HepG2 (cell line): ENCODE results near the gene CNN3.

Experiments
- ESRRA ChIP-seq: sonication (generic); formaldehyde crosslinking; IDR thresholded peaks from 2 replicates; pipeline ENCODE4 v1.5.1; 2020; ENCODE audit warnings: mild to moderate bottlenecking, low read depth, missing genetic modification reagents
- FOSL1 ChIP-seq: sonication (generic); formaldehyde crosslinking; IDR thresholded peaks from 2 replicates; pipeline ENCODE4 v1.9.0; 2021; ENCODE audit warnings: missing genetic modification reagents, borderline replicate concordance
- FOXM1 ChIP-seq: sonication (generic); formaldehyde crosslinking; IDR thresholded peaks from 2 replicates; pipeline ENCODE4 v1.5.0; 2020; ENCODE audit warnings: missing genetic modification reagents
- MAFK ChIP-seq, 2 experiments: IDR thresholded peaks in 1 of 2; conservative IDR thresholded peaks in 1 of 2; 2 replicates each; pipeline ENCODE4 v1.6.1; 2011; ENCODE audit warnings: improper control_type of control experiment in 2 of 2, low read length in 2 of 2
- POLR2AphosphoS5 ChIP-seq: IDR thresholded peaks from 2 replicates; pipeline ENCODE4 v1.6.1; 2012; ENCODE audit warnings: low read depth, low read length
- RAD21 ChIP-seq: fragments of 450-650 bp; formaldehyde crosslinking; IDR thresholded peaks from 2 replicates; pipeline ENCODE4 v1.5.0; 2020; ENCODE audit warnings: mild to moderate bottlenecking
- SIN3A ChIP-seq: IDR thresholded peaks from 2 replicates; pipeline ENCODE4 v1.6.1; 2011; ENCODE audit warnings: low read depth, mild to moderate bottlenecking, control low read depth, low read length, borderline replicate concordance
- TCF7 ChIP-seq: sonication (generic); IDR thresholded peaks from 2 replicates; pipeline ENCODE4 v1.6.1; 2016; ENCODE audit warnings: antibody characterized with exemption, low read depth
- ZNF256 ChIP-seq: sonication (generic); formaldehyde crosslinking; conservative IDR thresholded peaks from 2 replicates; pipeline ENCODE4 v1.4.0; 2020; ENCODE audit warnings: missing genetic modification reagents
- TF ChIP-seq, protein P1 (sequence below): sonication (generic); formaldehyde crosslinking; IDR thresholded peaks from 2 replicates; pipeline ENCODE4 v1.8.1; 2023; ENCODE audit warnings: missing genetic modification reagents, inconsistent platforms, borderline replicate concordance
- TF ChIP-seq, protein P2 (sequence below), 2 experiments: IDR thresholded peaks; 2 replicates each; pipeline ENCODE4 v1.6.1; 2011 to 2012; ENCODE audit warnings: low read length in 2 of 2, borderline replicate concordance in 1 of 2, low read depth in 1 of 2, mild to moderate bottlenecking in 1 of 2, moderate library complexity in 1 of 2

DNA sequence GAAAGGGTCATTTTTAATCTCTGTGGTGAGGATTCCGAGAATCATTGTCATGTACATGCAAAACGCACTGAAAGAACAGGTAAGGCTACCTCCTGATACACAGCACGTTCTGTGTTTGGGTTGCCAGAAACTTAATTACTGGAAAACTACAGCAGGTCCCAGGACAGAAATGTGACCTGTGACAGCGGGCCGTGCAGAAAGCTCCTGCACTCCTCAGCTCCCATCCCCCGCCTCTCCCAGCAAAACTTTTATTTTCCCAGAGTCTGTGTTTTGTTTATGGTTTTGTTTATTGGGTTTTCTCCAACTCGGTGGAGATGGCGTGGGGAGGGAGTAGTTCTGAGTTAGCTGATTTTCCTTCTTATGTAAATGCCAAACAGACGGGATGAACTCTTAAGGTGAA is 62.1 kb downstream of the CNN3 start:
- TF ChIP-seq, protein P1, sequence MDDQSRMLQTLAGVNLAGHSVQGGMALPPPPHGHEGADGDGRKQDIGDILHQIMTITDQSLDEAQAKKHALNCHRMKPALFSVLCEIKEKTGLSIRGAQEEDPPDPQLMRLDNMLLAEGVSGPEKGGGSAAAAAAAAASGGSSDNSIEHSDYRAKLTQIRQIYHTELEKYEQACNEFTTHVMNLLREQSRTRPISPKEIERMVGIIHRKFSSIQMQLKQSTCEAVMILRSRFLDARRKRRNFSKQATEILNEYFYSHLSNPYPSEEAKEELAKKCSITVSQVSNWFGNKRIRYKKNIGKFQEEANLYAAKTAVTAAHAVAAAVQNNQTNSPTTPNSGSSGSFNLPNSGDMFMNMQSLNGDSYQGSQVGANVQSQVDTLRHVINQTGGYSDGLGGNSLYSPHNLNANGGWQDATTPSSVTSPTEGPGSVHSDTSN = no peak
- TF ChIP-seq, protein P2, sequence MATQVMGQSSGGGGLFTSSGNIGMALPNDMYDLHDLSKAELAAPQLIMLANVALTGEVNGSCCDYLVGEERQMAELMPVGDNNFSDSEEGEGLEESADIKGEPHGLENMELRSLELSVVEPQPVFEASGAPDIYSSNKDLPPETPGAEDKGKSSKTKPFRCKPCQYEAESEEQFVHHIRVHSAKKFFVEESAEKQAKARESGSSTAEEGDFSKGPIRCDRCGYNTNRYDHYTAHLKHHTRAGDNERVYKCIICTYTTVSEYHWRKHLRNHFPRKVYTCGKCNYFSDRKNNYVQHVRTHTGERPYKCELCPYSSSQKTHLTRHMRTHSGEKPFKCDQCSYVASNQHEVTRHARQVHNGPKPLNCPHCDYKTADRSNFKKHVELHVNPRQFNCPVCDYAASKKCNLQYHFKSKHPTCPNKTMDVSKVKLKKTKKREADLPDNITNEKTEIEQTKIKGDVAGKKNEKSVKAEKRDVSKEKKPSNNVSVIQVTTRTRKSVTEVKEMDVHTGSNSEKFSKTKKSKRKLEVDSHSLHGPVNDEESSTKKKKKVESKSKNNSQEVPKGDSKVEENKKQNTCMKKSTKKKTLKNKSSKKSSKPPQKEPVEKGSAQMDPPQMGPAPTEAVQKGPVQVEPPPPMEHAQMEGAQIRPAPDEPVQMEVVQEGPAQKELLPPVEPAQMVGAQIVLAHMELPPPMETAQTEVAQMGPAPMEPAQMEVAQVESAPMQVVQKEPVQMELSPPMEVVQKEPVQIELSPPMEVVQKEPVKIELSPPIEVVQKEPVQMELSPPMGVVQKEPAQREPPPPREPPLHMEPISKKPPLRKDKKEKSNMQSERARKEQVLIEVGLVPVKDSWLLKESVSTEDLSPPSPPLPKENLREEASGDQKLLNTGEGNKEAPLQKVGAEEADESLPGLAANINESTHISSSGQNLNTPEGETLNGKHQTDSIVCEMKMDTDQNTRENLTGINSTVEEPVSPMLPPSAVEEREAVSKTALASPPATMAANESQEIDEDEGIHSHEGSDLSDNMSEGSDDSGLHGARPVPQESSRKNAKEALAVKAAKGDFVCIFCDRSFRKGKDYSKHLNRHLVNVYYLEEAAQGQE (IDR thresholded peaks at IDR 0.05; ENCODE audit: borderline replicate concordance in 1 of 2, low read depth in 1 of 2, low read length in 2 of 2) = no peak
- TF ChIP-seq TCF7 (no peak), ESRRA (CRISPR knock-in tag) (no peak), SIN3A (no peak), POLR2AphosphoS5 (no peak), FOSL1 (CRISPR knock-in tag) (no peak), MAFK (conservative IDR thresholded peaks at IDR 0.05 in 1 of 2, IDR thresholded peaks at IDR 0.05 in 1 of 2; ENCODE audit: low read length in 2 of 2) (no peak), RAD21 (no peak), FOXM1 (CRISPR knock-in tag) (no peak), ZNF256 (CRISPR knock-in tag) (no peak)
